Measurements from ENCODE around the gene B3GAT3.

DNA sequence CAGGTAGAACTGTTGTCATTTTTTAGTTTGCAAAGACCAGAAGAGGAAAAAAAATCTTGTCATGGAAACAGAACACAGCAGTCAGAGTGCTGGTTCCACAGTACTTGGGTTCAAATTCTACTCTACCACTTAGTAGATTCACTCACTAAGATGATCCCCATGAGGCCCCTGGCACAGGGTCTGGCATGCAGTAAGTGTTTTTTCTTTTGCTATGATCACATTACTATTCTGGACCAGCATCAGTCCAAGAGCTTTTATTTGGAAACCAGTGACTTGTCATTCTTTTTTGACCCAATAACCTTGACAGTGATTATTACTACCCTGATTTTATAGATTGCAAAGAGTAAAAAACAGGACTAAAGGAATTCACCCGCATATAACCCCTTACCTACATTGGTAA, 52.2 kb downstream of the B3GAT3 start:
- TF ChIP-seq, protein P1, sequence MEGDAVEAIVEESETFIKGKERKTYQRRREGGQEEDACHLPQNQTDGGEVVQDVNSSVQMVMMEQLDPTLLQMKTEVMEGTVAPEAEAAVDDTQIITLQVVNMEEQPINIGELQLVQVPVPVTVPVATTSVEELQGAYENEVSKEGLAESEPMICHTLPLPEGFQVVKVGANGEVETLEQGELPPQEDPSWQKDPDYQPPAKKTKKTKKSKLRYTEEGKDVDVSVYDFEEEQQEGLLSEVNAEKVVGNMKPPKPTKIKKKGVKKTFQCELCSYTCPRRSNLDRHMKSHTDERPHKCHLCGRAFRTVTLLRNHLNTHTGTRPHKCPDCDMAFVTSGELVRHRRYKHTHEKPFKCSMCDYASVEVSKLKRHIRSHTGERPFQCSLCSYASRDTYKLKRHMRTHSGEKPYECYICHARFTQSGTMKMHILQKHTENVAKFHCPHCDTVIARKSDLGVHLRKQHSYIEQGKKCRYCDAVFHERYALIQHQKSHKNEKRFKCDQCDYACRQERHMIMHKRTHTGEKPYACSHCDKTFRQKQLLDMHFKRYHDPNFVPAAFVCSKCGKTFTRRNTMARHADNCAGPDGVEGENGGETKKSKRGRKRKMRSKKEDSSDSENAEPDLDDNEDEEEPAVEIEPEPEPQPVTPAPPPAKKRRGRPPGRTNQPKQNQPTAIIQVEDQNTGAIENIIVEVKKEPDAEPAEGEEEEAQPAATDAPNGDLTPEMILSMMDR (IDR thresholded peaks at IDR 0.05), result no peak
- TF ChIP-seq EP300 (IDR thresholded peaks at IDR 0.05), result no peak
